Tibial nerve (tissue), 4 donors: ENCODE measurements around the gene TRMT44.

Source experiments
- EP300 ChIP-seq, 2 donors: sonication (generic); formaldehyde crosslinking; IDR thresholded peaks; one replicate each; pipeline ENCODE4 v1.6.1; 2017; ENCODE audit warnings: antibody characterized with exemption in 2 of 2, mild to moderate bottlenecking in 1 of 2
- POLR2A ChIP-seq, 2 donors: fragments of 450-650 bp; IDR thresholded peaks; one replicate each; pipeline ENCODE4 v1.6.1; 2017; ENCODE audit warnings: antibody characterized with exemption in 2 of 2, mild to moderate bottlenecking in 2 of 2, moderate library complexity in 2 of 2
- TF ChIP-seq, protein P1 (sequence below), 5 experiments: fragments of 200-600 bp in 3 of 5; fragments of 450-650 bp in 2 of 5; sonication (generic) in 3 of 5; IDR thresholded peaks; one replicate each; pipeline ENCODE4 v1.5.1; 2016 to 2019; ENCODE audit warnings: antibody characterized with exemption in 5 of 5, mild to moderate bottlenecking in 3 of 5, moderate library complexity in 2 of 5

DNA sequence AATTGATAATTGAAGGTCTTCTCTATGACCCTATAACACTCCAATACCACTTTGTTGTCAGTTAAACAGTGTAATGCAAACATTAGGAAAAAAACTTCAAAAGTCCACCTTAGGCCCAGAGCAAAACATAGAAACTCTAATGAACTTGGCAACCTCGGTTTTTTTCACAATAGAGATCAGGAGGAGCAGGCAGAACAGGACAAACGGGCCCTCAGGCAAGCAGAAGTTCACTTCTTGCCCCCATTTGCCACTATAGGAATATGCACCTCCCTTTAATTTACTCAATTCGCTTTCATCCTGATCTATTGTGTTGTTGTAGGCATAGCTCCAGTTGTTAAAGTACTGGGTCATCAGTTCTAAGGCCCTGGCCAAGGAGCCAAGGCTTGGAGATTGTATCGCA is 18.2 kb upstream of the TRMT44 start:
- TF ChIP-seq, protein P1, sequence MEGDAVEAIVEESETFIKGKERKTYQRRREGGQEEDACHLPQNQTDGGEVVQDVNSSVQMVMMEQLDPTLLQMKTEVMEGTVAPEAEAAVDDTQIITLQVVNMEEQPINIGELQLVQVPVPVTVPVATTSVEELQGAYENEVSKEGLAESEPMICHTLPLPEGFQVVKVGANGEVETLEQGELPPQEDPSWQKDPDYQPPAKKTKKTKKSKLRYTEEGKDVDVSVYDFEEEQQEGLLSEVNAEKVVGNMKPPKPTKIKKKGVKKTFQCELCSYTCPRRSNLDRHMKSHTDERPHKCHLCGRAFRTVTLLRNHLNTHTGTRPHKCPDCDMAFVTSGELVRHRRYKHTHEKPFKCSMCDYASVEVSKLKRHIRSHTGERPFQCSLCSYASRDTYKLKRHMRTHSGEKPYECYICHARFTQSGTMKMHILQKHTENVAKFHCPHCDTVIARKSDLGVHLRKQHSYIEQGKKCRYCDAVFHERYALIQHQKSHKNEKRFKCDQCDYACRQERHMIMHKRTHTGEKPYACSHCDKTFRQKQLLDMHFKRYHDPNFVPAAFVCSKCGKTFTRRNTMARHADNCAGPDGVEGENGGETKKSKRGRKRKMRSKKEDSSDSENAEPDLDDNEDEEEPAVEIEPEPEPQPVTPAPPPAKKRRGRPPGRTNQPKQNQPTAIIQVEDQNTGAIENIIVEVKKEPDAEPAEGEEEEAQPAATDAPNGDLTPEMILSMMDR (IDR thresholded peaks at IDR 0.05) = no peak
- no peak for TF ChIP-seq EP300 (IDR thresholded peaks at IDR 0.05)
- no peak for TF ChIP-seq POLR2A (IDR thresholded peaks at IDR 0.05)
